GM19099 (cell line): ENCODE results near the gene EXOSC7.

Experiments used
- POLR2A ChIP-seq: IDR thresholded peaks from 3 replicates; pipeline ENCODE4 v1.6.1; 2011; ENCODE audit warnings: low read depth; ENCODE audit not compliant: insufficient read length; ENCODE audit errors: extremely low read depth

Gene EXOSC7

GRCh38 chr3:45026038-45026437 is 50.0 kb downstream of the EXOSC7 start, which contains the start of gene CLEC3B:
CLEC3B (plus strand) TSS chr3:45026303; CDS start chr3:45026363, 60 bp downstream.
- TF ChIP-seq POLR2A = no peak

GRCh38 chr3:45026957-45027356 is 50.9 kb downstream of the EXOSC7 start:
- no peak for TF ChIP-seq POLR2A

- TF ChIP-seq POLR2A = no peak
Measured at GRCh38 chr3:45027441-45027840, 51.4 kb downstream of the EXOSC7 start.

- TF ChIP-seq POLR2A = no peak
Measured at GRCh38 chr3:45029216-45029615, 53.2 kb downstream of the EXOSC7 start.

GRCh38 chr3:45029661-45030060 is 53.6 kb downstream of the EXOSC7 start:
- no peak for TF ChIP-seq POLR2A

- TF ChIP-seq POLR2A = no peak
Measured at GRCh38 chr3:45031531-45031930, 55.5 kb downstream of the EXOSC7 start.

DNA sequence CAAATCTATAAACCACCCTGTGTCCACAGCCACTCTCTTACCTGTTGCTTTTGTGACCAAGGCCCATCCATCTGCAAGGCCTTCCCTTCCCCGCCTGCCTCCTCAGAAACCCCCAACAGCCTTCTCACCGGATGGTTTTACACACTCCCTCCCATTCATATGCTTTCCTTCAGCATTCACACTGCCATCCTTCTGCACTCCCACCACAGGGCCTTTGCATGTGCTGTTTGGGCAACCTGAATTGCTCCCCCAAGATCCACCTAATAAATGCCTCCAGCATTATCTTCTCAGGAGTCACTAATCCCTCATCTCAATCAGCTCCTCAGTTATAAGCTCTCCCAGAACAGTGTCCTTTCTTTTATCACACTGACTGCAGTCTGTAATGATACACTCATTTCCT is 56.1 kb downstream of the EXOSC7 start:
- no peak for TF ChIP-seq POLR2A

GRCh38 chr3:45033791-45034190 is 57.7 kb downstream of the EXOSC7 start:
- no peak for TF ChIP-seq POLR2A

GRCh38 chr3:45034612-45035252 is 58.7 kb downstream of the EXOSC7 start:
- TF ChIP-seq POLR2A = no peak

- TF ChIP-seq POLR2A = no peak
Measured at GRCh38 chr3:45035441-45036301, 59.6 kb downstream of the EXOSC7 start.

- no peak for TF ChIP-seq POLR2A
Measured at GRCh38 chr3:45037720-45038455, 61.8 kb downstream of the EXOSC7 start.

DNA sequence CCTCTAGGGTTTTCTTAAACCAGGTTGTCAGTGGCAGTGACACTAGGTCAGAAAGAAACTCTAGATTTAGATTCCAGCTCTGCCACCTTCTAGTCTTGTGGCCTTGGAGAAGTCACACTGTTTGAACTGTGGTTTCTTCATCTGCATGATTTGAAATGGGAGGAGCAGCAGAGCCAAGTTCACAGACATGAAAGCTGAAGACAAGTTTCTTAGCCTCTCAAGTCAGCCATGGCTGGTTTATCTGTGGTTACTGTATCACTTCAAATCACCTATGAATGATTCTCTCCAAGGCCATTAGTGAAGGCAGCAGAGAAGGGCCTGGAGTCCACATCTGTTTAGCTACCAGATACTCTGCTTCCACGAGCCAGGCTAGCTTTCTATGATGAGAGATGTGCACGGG is 65.6 kb downstream of the EXOSC7 start:
- no peak for TF ChIP-seq POLR2A

GRCh38 chr3:45042162-45042561 is 66.1 kb downstream of the EXOSC7 start:
- TF ChIP-seq POLR2A = no peak

GRCh38 chr3:45043728-45044299 is 67.8 kb downstream of the EXOSC7 start:
- TF ChIP-seq POLR2A = no peak

- TF ChIP-seq POLR2A = no peak
Measured at GRCh38 chr3:45048244-45048643, 72.2 kb downstream of the EXOSC7 start.
